LHCN-M2 (cell line): ENCODE measurements around the gene FARS2. TPM values are rescaled to one million over a fixed set of nuclear protein-coding genes. Genes with fewer than 3 reads are reported as not detected.
"Not testable (repeated sequence)": the region's sequence is repeated elsewhere in the genome, so short reads cannot be mapped to it uniquely, and the experiment has no call there.

ENCODE experiments used
- DNase-seq: peaks from one replicate; pipeline ENCODE4 v3.0.0-alpha.2; 2012; ENCODE audit warnings: low read depth
- total RNA-seq: library from RNA; depleted of rRNA; stranded (reverse); fragments of >200 nt; gene quantifications from 2 replicates; pipeline ENCODE4 v1.2.3, GENCODE V29; 2014

FARS2 gene
- total RNA-seq, 1 experiment from 2014 or later: 11.5 TPM

GRCh38 chr6:5664149-5664548 lies 402.8 kb downstream of the FARS2 start:
- DNase-seq: no peak

- no peak for DNase-seq
These were observed 403.9 kb downstream of the FARS2 start for GRCh38 chr6:5665173-5665572.

- DNase-seq: no peak
These were observed 404.4 kb downstream of the FARS2 start for GRCh38 chr6:5665667-5666066.

GRCh38 chr6:5666695-5667094 lies 405.4 kb downstream of the FARS2 start:
- DNase-seq: no peak

- DNase-seq: no peak
These were observed 406.4 kb downstream of the FARS2 start for GRCh38 chr6:5667737-5668136.

GRCh38 chr6:5670381-5670780 lies 409.1 kb downstream of the FARS2 start:
- DNase-seq: no peak

GRCh38 chr6:5670811-5671561 lies 409.7 kb downstream of the FARS2 start:
- DNase-seq: no peak

GRCh38 chr6:5671601-5672559 lies 410.6 kb downstream of the FARS2 start:
- DNase-seq: no peak

GRCh38 chr6:5672581-5673011 lies 411.3 kb downstream of the FARS2 start:
- peak; percentile 93 for DNase-seq

- no peak for DNase-seq
These were observed 411.9 kb downstream of the FARS2 start for GRCh38 chr6:5673019-5673790.

- DNase-seq: no peak
These were observed 412.8 kb downstream of the FARS2 start for GRCh38 chr6:5674141-5674540.

- DNase-seq: no peak
These were observed 413.4 kb downstream of the FARS2 start for GRCh38 chr6:5674721-5675120.

GRCh38 chr6:5676701-5677100 lies 415.4 kb downstream of the FARS2 start:
- DNase-seq: no peak

- DNase-seq: no peak
These were observed 416.1 kb downstream of the FARS2 start for GRCh38 chr6:5677219-5678000.

- no peak for DNase-seq
These were observed 418.0 kb downstream of the FARS2 start for GRCh38 chr6:5679270-5679669.

GRCh38 chr6:5679691-5680090 lies 418.4 kb downstream of the FARS2 start:
- no peak for DNase-seq

GRCh38 chr6:5680095-5680494 lies 418.8 kb downstream of the FARS2 start:
- DNase-seq: peak; percentile 31

- DNase-seq: no peak
These were observed 420.2 kb downstream of the FARS2 start for GRCh38 chr6:5681480-5681879.

GRCh38 chr6:5682530-5682929 lies 421.2 kb downstream of the FARS2 start:
- DNase-seq: no peak

GRCh38 chr6:5683747-5684146 lies 422.4 kb downstream of the FARS2 start:
- DNase-seq: not testable (repeated sequence)
